Activated T-helper 17 cell treated with anti-CD3 and anti-CD28 coated beads, Interleukin-2, amount 50 U/mL, for 72 hours (primary cell): ENCODE data around the gene WNT2. TPM values are rescaled to one million over a fixed set of nuclear protein-coding genes. Genes with fewer than 3 reads are reported as not detected.

Experiments
- ATAC-seq: fragments of 150-1000 bp; cut with Tn5 transposase; replicated peaks from 2 replicates; pipeline ENCODE4 v1.10.0; 2021; ENCODE audit warnings: mild to moderate bottlenecking, moderate library complexity
- H3K27ac Mint-ChIP-seq: one replicate; pipeline ENCODE4 v1.8.0; 2022; ENCODE audit warnings: mixed read lengths
- H3K27me3 Mint-ChIP-seq: one replicate; pipeline ENCODE4 v1.8.0; 2022; ENCODE audit warnings: mixed read lengths
- H3K36me3 Mint-ChIP-seq: one replicate; pipeline ENCODE4 v1.8.0; 2022; ENCODE audit warnings: low read depth, mild to moderate bottlenecking, mixed read lengths
- H3K4me1 Mint-ChIP-seq: one replicate; pipeline ENCODE4 v1.8.0; 2022; ENCODE audit warnings: mixed read lengths
- H3K4me3 Mint-ChIP-seq: one replicate; pipeline ENCODE4 v1.8.0; 2022; ENCODE audit warnings: mild to moderate bottlenecking, mixed read lengths
- H3K9me3 Mint-ChIP-seq: one replicate; pipeline ENCODE4 v1.8.0; 2022; ENCODE audit warnings: mixed read lengths
- total RNA-seq, 2 donors: library from RNA; stranded (reverse); gene quantifications; one replicate each; pipeline ENCODE4 v1.2.3, GENCODE V29; 2022

WNT2 gene
- total RNA-seq, 2 donors from 2014 or later = not detected

DNA sequence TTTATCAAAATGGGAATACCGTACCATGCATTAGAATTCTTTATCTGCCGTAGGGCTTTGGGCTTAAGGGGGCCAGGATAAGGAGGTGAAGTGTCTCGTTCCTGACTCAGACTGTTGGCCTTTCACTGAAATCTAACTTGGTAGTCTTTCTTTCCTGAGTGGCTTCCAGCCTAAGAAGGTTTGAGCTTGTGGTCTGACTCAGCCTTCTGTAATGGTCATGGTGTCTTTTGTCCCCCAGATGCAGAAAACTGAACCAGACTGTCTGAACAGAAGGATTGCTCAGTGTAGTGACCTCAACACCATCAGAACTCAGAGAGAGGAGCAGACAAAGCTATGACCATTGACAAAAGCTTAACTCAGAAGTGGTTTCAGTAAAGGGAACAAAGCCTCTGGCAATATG is 39.5 kb downstream of the WNT2 start:
- no peaks in the 10 kb centered on the region for H3K9me3 Mint-ChIP-seq
- H3K27me3 Mint-ChIP-seq = no peaks in the 10 kb centered on the region
- no peaks in the 10 kb centered on the region for H3K4me1 Mint-ChIP-seq
- no peak overlapping the region for H3K27ac Mint-ChIP-seq
- no peaks in the 10 kb centered on the region for H3K36me3 Mint-ChIP-seq
- H3K4me3 Mint-ChIP-seq = no peak overlapping the region
- no peak for ATAC-seq

DNA sequence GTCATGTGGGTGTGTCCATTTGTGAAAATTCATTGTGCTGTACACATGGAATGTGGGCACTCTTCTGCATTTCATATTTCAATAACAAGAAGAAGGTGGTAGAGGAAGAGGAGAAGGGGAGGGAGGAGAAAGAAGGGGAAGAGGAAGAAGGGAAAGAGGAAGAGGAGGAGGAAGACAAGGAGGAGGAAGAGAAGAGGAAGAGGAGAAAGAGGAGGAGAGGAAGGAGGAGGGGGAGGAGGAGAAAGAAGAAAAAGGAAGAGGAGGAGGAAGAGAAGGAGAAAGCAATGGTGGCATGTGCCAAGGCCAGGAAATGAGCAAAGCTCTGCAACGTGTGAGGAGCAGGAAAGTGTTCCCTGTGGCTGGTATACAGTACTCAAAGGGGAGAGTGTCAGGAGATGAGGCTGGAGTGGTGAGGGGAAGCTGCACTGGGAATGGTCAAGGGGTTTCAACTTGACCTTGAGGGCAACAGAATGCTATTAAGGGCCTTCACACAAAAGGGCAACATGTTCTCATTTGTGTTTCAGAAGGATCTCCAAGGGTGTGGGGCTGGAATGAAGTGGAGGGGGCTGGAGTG is 40.5 kb downstream of the WNT2 start:
- no peak overlapping the region for H3K27ac Mint-ChIP-seq
- no peak for ATAC-seq
- no peaks in the 10 kb centered on the region for H3K27me3 Mint-ChIP-seq
- no peaks in the 10 kb centered on the region for H3K4me1 Mint-ChIP-seq
- H3K4me3 Mint-ChIP-seq = no peak overlapping the region
- no peaks in the 10 kb centered on the region for H3K9me3 Mint-ChIP-seq
- no peaks in the 10 kb centered on the region for H3K36me3 Mint-ChIP-seq

DNA sequence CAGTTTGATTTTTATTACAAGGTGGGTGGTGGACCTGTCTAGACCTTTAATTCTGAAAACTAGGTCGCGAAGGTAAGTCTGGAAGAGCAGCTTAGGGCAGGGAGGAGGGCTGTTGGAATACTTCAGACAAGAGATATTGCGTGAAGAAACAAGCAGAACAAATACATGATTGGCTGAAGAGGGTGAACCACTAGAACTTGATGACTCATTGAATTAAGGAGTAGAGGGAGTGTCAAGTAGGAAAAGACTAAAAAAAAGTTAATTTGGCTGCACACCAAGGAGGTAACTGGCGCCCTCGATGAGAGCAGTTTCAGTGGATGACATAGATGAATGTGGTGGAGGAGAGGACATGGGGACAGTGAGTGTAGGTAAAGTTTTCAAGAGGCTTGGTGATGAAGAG is 41.3 kb downstream of the WNT2 start:
- no peak for ATAC-seq
- Mint-ChIP-seq H3K4me1 (no peaks in the 10 kb centered on the region), H3K27ac (no peak overlapping the region), H3K27me3 (no peaks in the 10 kb centered on the region), H3K4me3 (no peak overlapping the region), H3K36me3 (no peaks in the 10 kb centered on the region), H3K9me3 (no peaks in the 10 kb centered on the region)

DNA sequence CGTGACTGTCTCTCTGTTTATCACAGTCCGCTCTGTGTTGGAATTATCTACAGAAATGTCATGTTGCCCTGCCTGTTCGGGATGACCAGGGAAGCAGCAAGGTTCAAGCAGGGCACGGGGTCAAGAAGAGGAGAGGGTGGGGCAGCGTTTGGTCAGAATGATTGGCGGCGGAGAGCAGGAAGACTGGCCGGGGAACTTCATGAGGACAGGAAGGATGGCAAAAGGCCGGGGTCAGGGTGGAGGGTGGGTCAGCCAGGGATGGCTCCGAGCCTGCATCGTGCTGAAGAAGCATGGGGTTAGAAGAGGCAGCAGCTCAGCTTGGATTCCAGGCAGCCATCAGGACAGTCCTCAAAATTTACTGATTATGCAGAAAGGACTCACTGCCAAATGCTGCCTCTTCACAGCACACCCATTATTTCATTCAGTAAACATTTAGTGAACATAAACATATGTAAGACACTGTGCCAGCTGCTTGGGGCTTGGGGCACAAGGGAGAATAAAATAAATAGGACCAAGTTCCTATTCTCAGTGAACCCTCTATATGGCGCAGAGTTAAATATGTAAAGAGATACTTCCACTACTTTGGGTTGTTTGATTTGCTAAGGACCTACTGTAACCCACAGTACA is 42.8 kb downstream of the WNT2 start:
- H3K9me3 Mint-ChIP-seq = no peaks in the 10 kb centered on the region
- H3K27ac Mint-ChIP-seq = no peak overlapping the region
- no peak overlapping the region for H3K4me3 Mint-ChIP-seq
- no peaks in the 10 kb centered on the region for H3K27me3 Mint-ChIP-seq
- no peaks in the 10 kb centered on the region for H3K4me1 Mint-ChIP-seq
- no peaks in the 10 kb centered on the region for H3K36me3 Mint-ChIP-seq
- no peak for ATAC-seq

DNA sequence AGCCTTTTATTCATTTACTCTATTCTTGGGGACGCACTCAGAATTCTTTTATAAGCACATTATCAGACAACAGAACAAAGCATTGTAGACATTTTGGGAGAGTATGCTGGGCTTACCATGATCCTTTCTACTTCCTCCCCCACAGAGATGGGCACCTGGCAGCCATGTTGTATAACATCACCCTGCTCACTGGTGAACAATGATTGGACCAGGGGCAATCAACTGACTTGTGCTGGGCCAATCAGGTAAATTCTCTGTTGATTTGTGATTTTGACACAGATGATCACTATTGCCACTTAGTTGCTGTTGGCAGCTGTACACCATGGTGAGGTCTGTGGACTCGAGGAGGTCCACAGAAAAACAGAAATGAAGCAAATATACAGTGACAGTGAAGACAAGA is 43.7 kb downstream of the WNT2 start:
- Mint-ChIP-seq H3K27ac (no peak overlapping the region), H3K36me3 (no peaks in the 10 kb centered on the region), H3K4me3 (no peak overlapping the region), H3K27me3 (peaks cover 4% of the 10 kb centered on the region), H3K4me1 (no peaks in the 10 kb centered on the region), H3K9me3 (no peaks in the 10 kb centered on the region)
- no peak for ATAC-seq

DNA sequence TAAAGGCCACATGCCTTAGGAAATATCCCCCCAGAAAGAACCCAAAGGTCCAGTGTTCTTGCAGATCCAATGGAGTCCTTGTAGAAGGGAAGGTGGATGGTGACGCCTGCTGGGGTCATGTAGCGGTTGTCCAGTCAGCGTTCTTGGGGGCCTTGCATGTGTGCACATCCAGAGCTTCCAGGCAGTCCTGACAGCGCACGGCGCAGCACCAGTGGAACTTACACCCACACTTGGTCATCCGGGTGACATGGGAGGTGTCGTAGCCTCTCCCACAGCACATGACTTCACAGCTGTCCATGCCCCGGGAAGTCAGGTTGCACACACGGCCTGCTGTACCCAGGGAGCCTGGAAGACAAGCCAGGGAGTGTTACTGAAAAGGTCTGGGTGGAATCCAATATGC is 44.8 kb downstream of the WNT2 start:
- Mint-ChIP-seq H3K27me3 (peaks cover 6% of the 10 kb centered on the region), H3K36me3 (no peaks in the 10 kb centered on the region), H3K27ac (no peak overlapping the region), H3K9me3 (no peaks in the 10 kb centered on the region), H3K4me1 (no peaks in the 10 kb centered on the region), H3K4me3 (no peak overlapping the region)
- ATAC-seq = no peak

DNA sequence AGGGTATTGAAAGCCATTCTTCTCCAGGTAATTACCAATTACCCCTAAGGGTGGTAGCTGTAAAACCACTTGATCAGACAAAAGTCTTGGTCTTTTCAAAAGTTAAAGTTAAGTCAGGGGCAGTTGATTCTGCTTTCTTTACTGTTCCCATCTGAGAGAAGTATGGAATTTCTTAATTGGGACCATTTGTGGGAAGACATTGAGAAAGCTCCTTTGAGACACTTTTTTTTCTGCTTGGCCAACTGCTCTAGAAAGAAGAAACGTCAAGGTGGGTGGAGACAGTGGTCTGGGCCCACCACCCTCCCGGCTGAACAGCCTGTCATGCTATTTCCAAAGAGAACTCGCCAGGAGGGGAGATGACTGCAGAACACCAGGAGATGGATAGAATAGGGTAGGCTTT is 45.3 kb downstream of the WNT2 start:
- no peak for ATAC-seq
- no peak overlapping the region for H3K27ac Mint-ChIP-seq
- H3K9me3 Mint-ChIP-seq = no peaks in the 10 kb centered on the region
- H3K4me1 Mint-ChIP-seq = no peaks in the 10 kb centered on the region
- no peaks in the 10 kb centered on the region for H3K36me3 Mint-ChIP-seq
- H3K27me3 Mint-ChIP-seq = peaks cover 10% of the 10 kb centered on the region
- no peak overlapping the region for H3K4me3 Mint-ChIP-seq

DNA sequence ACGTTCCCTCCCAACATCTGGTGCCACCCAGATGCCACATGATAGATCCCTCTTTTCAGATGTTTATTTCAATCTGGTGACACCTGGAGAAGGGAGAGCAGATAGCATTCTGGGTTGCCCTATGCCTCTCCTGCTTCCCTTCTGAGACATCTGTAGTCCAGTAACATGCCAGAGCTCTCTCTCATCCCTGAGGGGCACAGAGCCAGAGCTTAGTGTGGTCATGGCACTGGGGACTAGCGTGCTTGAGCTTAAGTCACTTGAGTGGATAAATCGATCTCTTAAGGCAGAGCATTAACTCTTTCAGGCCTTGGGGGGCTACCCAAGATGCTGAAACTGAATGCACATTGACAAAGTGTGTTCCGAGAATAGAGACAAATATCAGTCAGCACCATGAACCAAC is 47.9 kb downstream of the WNT2 start:
- Mint-ChIP-seq H3K4me1 (no peaks in the 10 kb centered on the region), H3K36me3 (no peaks in the 10 kb centered on the region), H3K4me3 (no peak overlapping the region), H3K9me3 (no peaks in the 10 kb centered on the region), H3K27ac (no peak overlapping the region), H3K27me3 (peaks cover 26% of the 10 kb centered on the region)
- ATAC-seq = no peak

DNA sequence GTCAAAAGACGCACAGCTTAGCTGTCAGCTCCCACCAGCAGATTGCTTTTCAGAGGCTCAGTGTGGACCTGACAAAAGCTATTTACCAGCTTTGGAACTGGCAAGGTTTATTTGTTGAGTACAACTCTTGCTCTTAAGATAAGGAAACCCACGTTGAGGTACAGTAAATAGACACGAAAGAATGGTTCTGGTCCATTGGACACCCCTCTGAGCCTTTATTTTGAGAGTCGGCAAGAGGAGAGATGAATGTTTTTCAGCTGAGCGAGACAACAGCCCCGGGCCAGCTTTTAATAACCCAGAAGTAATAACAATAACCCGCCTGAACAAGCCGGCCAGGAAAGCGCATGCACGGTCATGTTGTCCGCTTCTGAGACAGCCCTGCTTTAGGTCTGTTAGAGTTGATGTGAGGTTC is 49.0 kb downstream of the WNT2 start:
- Mint-ChIP-seq H3K27me3 (peaks cover 27% of the 10 kb centered on the region), H3K9me3 (no peaks in the 10 kb centered on the region), H3K36me3 (no peaks in the 10 kb centered on the region), H3K27ac (no peak overlapping the region), H3K4me3 (no peak overlapping the region), H3K4me1 (no peaks in the 10 kb centered on the region)
- ATAC-seq = no peak

DNA sequence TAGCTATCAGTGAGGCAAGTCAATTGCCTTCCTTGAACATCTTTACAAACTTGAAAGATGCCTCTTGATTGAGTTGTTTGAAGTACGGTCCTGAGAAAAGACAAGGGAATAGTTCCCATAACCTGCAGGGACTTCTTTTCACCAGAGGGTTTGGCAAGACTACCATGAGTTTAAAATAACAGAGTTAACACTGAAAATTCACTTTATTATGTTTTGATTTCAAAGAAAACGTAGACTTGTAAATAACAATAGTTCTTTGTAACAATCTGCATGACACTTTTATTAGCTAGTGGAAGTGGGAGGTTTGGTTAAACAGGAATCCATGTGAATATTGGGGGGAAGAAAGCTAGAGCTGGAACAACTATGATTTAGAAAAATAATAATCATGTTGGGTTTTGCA is 49.5 kb downstream of the WNT2 start:
- H3K9me3 Mint-ChIP-seq = no peaks in the 10 kb centered on the region
- H3K4me1 Mint-ChIP-seq = no peaks in the 10 kb centered on the region
- ATAC-seq = no peak
- H3K27ac Mint-ChIP-seq = no peak overlapping the region
- H3K36me3 Mint-ChIP-seq = no peaks in the 10 kb centered on the region
- H3K27me3 Mint-ChIP-seq = peaks cover 27% of the 10 kb centered on the region
- H3K4me3 Mint-ChIP-seq = no peak overlapping the region

DNA sequence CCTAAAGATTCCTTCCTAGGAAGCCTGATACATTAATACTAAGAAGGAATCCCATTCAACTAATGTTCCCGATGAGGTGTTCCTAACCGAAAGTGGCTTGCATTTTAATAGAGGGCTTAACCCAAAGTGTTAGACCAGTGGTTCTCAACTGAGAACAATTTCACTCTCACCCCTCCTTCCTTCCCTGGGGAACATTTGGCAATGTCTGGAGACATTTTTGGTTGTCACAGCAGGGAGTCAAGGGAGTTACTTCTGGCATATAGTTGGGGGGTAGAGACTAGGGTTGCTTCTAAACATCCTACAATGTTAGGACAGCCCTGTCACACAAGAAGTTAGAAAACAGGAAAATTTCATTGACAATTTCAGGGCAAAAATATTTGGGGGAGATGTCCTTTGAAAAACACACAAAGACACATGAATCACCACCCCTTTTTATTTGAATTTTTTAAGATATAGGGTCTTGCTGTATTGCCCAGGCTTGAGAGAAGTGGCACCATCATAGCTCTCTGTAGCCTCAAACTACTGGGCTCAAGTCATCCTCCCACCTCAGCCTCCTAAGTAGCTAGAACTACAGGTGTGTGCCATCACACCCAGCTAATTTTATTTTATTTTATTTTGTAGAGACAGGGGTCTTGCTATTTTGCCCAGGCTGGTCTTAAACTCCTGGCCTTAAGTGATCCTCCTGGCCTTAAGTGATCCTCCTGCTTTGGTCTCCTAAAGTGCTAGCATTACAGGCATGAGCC is 50.7 kb downstream of the WNT2 start:
- H3K9me3 Mint-ChIP-seq = no peaks in the 10 kb centered on the region
- no peak overlapping the region for H3K4me3 Mint-ChIP-seq
- H3K27me3 Mint-ChIP-seq = peaks cover 34% of the 10 kb centered on the region
- ATAC-seq = no peak
- no peak overlapping the region for H3K27ac Mint-ChIP-seq
- H3K36me3 Mint-ChIP-seq = no peaks in the 10 kb centered on the region
- H3K4me1 Mint-ChIP-seq = no peaks in the 10 kb centered on the region

DNA sequence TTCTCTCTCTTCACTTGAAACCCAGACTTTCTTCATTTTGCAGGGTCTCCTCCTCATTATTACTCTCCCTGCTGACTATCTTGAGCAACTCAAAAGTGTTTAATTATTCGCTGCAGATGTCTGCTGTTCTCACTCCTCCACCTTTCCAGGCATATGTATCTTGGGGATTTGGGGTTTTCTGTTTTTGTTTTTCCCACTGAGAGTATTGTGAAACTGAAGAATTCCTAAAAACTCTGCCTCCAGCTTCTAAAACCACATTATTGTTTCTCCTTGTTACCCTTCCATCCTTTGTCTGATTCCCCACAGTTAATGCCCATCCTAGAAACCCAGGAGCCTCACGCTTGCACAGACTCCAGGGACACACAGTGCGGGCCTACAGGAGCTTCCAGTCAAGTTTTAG is 51.3 kb downstream of the WNT2 start:
- Mint-ChIP-seq H3K4me3 (no peak overlapping the region), H3K27me3 (peaks cover 34% of the 10 kb centered on the region), H3K4me1 (no peaks in the 10 kb centered on the region), H3K27ac (no peak overlapping the region), H3K9me3 (no peaks in the 10 kb centered on the region), H3K36me3 (no peaks in the 10 kb centered on the region)
- no peak for ATAC-seq

DNA sequence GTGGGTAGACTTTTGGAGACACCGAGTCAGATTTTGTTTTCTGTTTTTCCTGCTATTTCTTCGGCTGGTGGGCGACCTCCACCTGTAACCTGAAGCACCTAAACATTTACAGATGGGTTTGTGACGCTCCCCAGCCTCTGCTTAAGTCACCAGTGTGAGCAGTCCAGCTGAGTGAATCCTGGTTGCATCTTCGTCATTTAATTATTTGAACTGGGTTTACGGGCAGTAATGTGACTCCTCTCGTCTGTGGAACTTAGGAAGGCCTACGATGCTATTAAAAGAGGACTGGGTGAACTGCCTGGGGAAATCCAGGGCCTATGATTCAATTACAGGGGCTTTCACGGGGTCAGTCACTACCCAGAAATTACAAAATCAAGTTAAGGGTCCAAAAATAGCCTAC is 52.5 kb downstream of the WNT2 start:
- no peak for ATAC-seq
- Mint-ChIP-seq H3K27ac (peak overlapping the region; percentile 58), H3K27me3 (peaks cover 34% of the 10 kb centered on the region), H3K4me3 (no peak overlapping the region), H3K36me3 (no peaks in the 10 kb centered on the region), H3K9me3 (no peaks in the 10 kb centered on the region), H3K4me1 (no peaks in the 10 kb centered on the region)

DNA sequence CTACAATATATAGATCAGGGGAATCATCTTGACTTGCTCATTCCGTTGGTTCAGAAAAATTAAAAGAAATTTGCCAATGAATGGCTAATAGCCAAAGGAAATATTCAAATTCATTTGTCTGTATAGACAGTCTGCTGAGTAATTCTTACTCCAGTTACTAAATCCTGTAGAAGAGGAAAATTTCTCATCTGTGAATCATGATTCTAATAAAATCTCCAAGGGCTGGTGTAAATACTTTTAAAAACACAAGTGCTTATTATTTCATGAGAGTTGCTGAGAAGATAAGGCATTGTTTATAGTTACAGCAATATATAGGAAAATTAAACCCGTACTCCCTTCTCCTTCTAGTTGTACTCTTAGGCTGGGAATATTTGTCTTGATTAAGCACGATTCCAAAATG is 53.0 kb downstream of the WNT2 start:
- Mint-ChIP-seq H3K36me3 (no peaks in the 10 kb centered on the region), H3K27ac (peak overlapping the region; percentile 58)
- ATAC-seq = peak; percentile 33

DNA sequence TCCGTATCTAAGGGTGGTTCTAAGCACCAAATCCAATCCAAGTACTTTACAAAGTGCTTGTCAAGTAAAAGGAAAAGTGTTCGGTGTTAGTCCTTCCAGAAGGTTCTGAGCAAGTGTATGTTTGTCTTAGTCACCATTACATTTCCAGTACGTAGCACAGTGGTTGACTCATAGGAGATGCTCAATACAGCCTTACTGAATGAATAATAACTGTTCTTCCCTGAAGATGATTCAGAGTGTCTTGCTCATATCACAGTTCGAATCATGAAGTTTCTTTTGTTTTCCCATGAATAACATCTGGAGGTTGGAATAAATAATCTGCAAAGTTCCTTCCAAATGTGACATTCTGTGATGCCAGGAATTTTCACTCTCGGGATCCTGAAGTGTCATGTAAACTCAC is 53.4 kb downstream of the WNT2 start:
- Mint-ChIP-seq H3K4me3 (no peak overlapping the region), H3K4me1 (no peaks in the 10 kb centered on the region), H3K9me3 (no peaks in the 10 kb centered on the region), H3K27ac (peak overlapping the region; percentile 58), H3K27me3 (peaks cover 30% of the 10 kb centered on the region), H3K36me3 (no peaks in the 10 kb centered on the region)
- peak; percentile 99 for ATAC-seq

More for the DNA sequence above, 53.0 kb downstream of the WNT2 start:
- Mint-ChIP-seq H3K4me1 (no peaks in the 10 kb centered on the region), H3K9me3 (no peaks in the 10 kb centered on the region), H3K27me3 (peaks cover 33% of the 10 kb centered on the region), H3K4me3 (no peak overlapping the region)
